ENCODE data around the gene PTH1R. TPM values are rescaled to one million over a fixed set of nuclear protein-coding genes. Genes with fewer than 3 reads are reported as not detected.

Gene PTH1R
- total and polyA plus RNA-seq, 2 donors (not counting 1 experiment from before 2014, with no cell fraction given): 0.67 to 4.3 TPM

GRCh38 chr3:46917257-46917656 lies 39.7 kb downstream of the PTH1R start:
- Histone ChIP-seq H3K4me3 (replicated peaks in 1 of 4; ENCODE audit: control extremely low read depth in 1 of 4, insufficient read depth in 1 of 4, low read depth in 3 of 4, low read length in 4 of 4) (no peak overlapping the region), H3K79me2 (ENCODE audit: control insufficient read depth, insufficient read depth, low read length) (no peaks in the 10 kb centered on the region), H3K4me1 (ENCODE audit: control insufficient read depth, extremely low read depth, insufficient read depth, low read length) (peaks cover 7% of the 10 kb centered on the region), H3K9me3 (ENCODE audit: control insufficient read depth, insufficient read depth, low read depth, low read length) (peaks cover 1% of the 10 kb centered on the region), H4K20me1 (ENCODE audit: control insufficient read depth, extremely low read depth, insufficient read depth, low read length) (no peaks in the 10 kb centered on the region), H2AFZ (ENCODE audit: low read length) (no peak overlapping the region), H3K27me3 (ENCODE audit: control insufficient read depth, insufficient read depth, low read length) (no peaks in the 10 kb centered on the region), H3K27ac (ENCODE audit: insufficient read depth, low read length) (no peak overlapping the region), H3K4me2 (ENCODE audit: extremely low read depth, insufficient read depth, low read length) (no peak overlapping the region), H3K9ac (ENCODE audit: insufficient read depth, low read length) (no peak overlapping the region), H3K36me3 (ENCODE audit: control insufficient read depth, insufficient read depth, low read length) (peaks cover 18% of the 10 kb centered on the region)
- TF ChIP-seq CTCF (conservative IDR thresholded peaks at IDR 0.05 in 1 of 2, IDR thresholded peaks at IDR 0.05 in 1 of 2; ENCODE audit: low read depth in 1 of 2, low read length in 2 of 2) (no peak), EZH2 (IDR thresholded peaks at IDR 0.05; ENCODE audit: low read length, missing control alignments) (no peak)
- no peak for DNase-seq (ENCODE audit: low read depth in 2 of 2)

- Histone ChIP-seq H3K27ac (ENCODE audit: insufficient read depth, low read length) (no peak overlapping the region), H3K9ac (ENCODE audit: insufficient read depth, low read length) (no peak overlapping the region), H3K9me3 (ENCODE audit: control insufficient read depth, insufficient read depth, low read depth, low read length) (peaks cover 1% of the 10 kb centered on the region), H4K20me1 (ENCODE audit: control insufficient read depth, extremely low read depth, insufficient read depth, low read length) (no peaks in the 10 kb centered on the region), H3K79me2 (ENCODE audit: control insufficient read depth, insufficient read depth, low read length) (no peaks in the 10 kb centered on the region), H2AFZ (ENCODE audit: low read length) (no peak overlapping the region), H3K4me2 (ENCODE audit: extremely low read depth, insufficient read depth, low read length) (no peak overlapping the region), H3K36me3 (ENCODE audit: control insufficient read depth, insufficient read depth, low read length) (peaks cover 23% of the 10 kb centered on the region), H3K4me3 (replicated peaks in 1 of 4; ENCODE audit: control extremely low read depth in 1 of 4, insufficient read depth in 1 of 4, low read depth in 3 of 4, low read length in 4 of 4) (no peak overlapping the region), H3K4me1 (ENCODE audit: control insufficient read depth, extremely low read depth, insufficient read depth, low read length) (peaks cover 7% of the 10 kb centered on the region), H3K27me3 (ENCODE audit: control insufficient read depth, insufficient read depth, low read length) (no peaks in the 10 kb centered on the region)
- DNase-seq (ENCODE audit: low read depth in 2 of 2): no peak
- no peak for TF ChIP-seq CTCF (conservative IDR thresholded peaks at IDR 0.05 in 1 of 2, IDR thresholded peaks at IDR 0.05 in 1 of 2; ENCODE audit: low read depth in 1 of 2, low read length in 2 of 2)
- TF ChIP-seq EZH2 (IDR thresholded peaks at IDR 0.05; ENCODE audit: low read length, missing control alignments): no peak
Observed at GRCh38 chr3:46918202-46918601, 40.7 kb downstream of the PTH1R start.

DNA sequence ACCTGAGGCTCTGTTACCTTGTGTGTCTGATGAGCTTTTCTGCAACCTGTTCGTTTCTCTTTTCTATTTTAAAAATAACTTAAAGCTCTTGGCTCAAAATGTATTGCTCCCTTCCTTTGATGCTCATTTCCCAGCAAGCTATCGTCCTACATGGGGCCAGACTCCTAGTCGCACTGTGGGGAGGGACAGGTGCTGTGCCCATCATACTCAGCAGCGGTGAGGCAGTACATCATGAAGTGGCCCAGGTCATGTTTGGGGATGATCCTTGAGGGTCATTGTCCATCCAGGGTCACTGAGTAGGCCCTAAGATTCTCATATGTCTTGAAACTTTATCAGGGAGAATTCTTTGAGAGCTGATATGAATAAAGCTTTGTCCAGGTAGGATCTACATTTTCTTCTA lies 41.1 kb downstream of the PTH1R start:
- Histone ChIP-seq H2AFZ (ENCODE audit: low read length) (no peak overlapping the region), H3K79me2 (ENCODE audit: control insufficient read depth, insufficient read depth, low read length) (no peaks in the 10 kb centered on the region), H3K9me3 (ENCODE audit: control insufficient read depth, insufficient read depth, low read depth, low read length) (peaks cover 1% of the 10 kb centered on the region), H3K36me3 (ENCODE audit: control insufficient read depth, insufficient read depth, low read length) (peaks cover 23% of the 10 kb centered on the region), H3K27ac (ENCODE audit: insufficient read depth, low read length) (no peak overlapping the region), H4K20me1 (ENCODE audit: control insufficient read depth, extremely low read depth, insufficient read depth, low read length) (no peaks in the 10 kb centered on the region), H3K9ac (ENCODE audit: insufficient read depth, low read length) (no peak overlapping the region), H3K27me3 (ENCODE audit: control insufficient read depth, insufficient read depth, low read length) (no peaks in the 10 kb centered on the region), H3K4me1 (ENCODE audit: control insufficient read depth, extremely low read depth, insufficient read depth, low read length) (peaks cover 5% of the 10 kb centered on the region), H3K4me2 (ENCODE audit: extremely low read depth, insufficient read depth, low read length) (no peak overlapping the region), H3K4me3 (replicated peaks in 1 of 4; ENCODE audit: control extremely low read depth in 1 of 4, insufficient read depth in 1 of 4, low read depth in 3 of 4, low read length in 4 of 4) (no peak overlapping the region)
- TF ChIP-seq EZH2 (IDR thresholded peaks at IDR 0.05; ENCODE audit: low read length, missing control alignments) (no peak), CTCF (conservative IDR thresholded peaks at IDR 0.05 in 1 of 2, IDR thresholded peaks at IDR 0.05 in 1 of 2; ENCODE audit: low read depth in 1 of 2, low read length in 2 of 2) (no peak)
- DNase-seq (ENCODE audit: low read depth in 2 of 2): no peak
